ENCODE results near the gene ZNF30.
"Not testable (repeated sequence)": the region's sequence is repeated elsewhere in the genome, so short reads cannot be mapped to it uniquely, and the experiment has no call there.

Gene ZNF30

GRCh38 chr19:34926685-34927375 lies at the start of gene ZNF30:
ZNF30 (plus strand) TSS chr19:34926903; CDS start chr19:34929948, 3,045 bp downstream.
- peak; percentile 91 for DNase-seq

- DNase-seq = no peak
Observed at GRCh38 chr19:34879563-34879962, 47.1 kb upstream of the ZNF30 start.

- DNase-seq = no peak
Observed at GRCh38 chr19:34880034-34880433, 46.7 kb upstream of the ZNF30 start.

GRCh38 chr19:34881982-34882381 lies 44.7 kb upstream of the ZNF30 start:
- no peak for DNase-seq

- DNase-seq = no peak
Observed at GRCh38 chr19:34888091-34888490, 38.6 kb upstream of the ZNF30 start.

GRCh38 chr19:34900245-34900644 lies 26.5 kb upstream of the ZNF30 start:
- DNase-seq = no peak

- DNase-seq = peak; percentile 11
Observed at GRCh38 chr19:34904664-34905527, 21.8 kb upstream of the ZNF30 start.

- no peak for DNase-seq
Observed at GRCh38 chr19:34910770-34911169, 15.9 kb upstream of the ZNF30 start.

GRCh38 chr19:34917144-34917543 lies 9.6 kb upstream of the ZNF30 start:
- DNase-seq = not testable (repeated sequence)

- DNase-seq = no peak
Observed at GRCh38 chr19:34918190-34918589, 8.5 kb upstream of the ZNF30 start.

GRCh38 chr19:34920090-34920786 lies 6.5 kb upstream of the ZNF30 start:
- not testable (repeated sequence) for DNase-seq

GRCh38 chr19:34925278-34925855 lies 1.3 kb upstream of the ZNF30 start:
- no peak for DNase-seq

- no peak for DNase-seq
Observed at GRCh38 chr19:34926361-34926684, 380 bp upstream of the ZNF30 start.

- no peak for DNase-seq
Observed at GRCh38 chr19:34932494-34932893, 5.8 kb downstream of the ZNF30 start.

GRCh38 chr19:34936184-34936583 lies 9.5 kb downstream of the ZNF30 start:
- no peak for DNase-seq

- no peak for DNase-seq
Observed at GRCh38 chr19:34938886-34939285, 12.2 kb downstream of the ZNF30 start.

GRCh38 chr19:34943861-34944573 lies 17.3 kb downstream of the ZNF30 start:
- no peak for DNase-seq

- no peak for DNase-seq
Observed at GRCh38 chr19:34953092-34953491, 26.4 kb downstream of the ZNF30 start.

GRCh38 chr19:34957830-34958751 lies 31.4 kb downstream of the ZNF30 start:
- no peak for DNase-seq

- no peak for DNase-seq
Observed at GRCh38 chr19:34959021-34959420, 32.3 kb downstream of the ZNF30 start.

GRCh38 chr19:34960103-34960805 lies 33.6 kb downstream of the ZNF30 start:
- DNase-seq = no peak
